ENCODE data around the gene ZDHHC14.

- no peak for TF ChIP-seq CTCF (conservative IDR thresholded peaks at IDR 0.05; ENCODE audit: low read depth, low read length)
- TF ChIP-seq EZH2 (IDR thresholded peaks at IDR 0.05; ENCODE audit: low read length, unreplicated experiment) = no peak
Measured at GRCh38 chr6:157403686-157404051, 22.7 kb downstream of the ZDHHC14 start.

All from PC-3 (cell line).